AG09309 (cell line): ENCODE data around the gene FAM222B.

Source experiments
- DNase-seq: peaks from one replicate; pipeline ENCODE4 v3.0.0-alpha.2; 2010; ENCODE audit warnings: low read depth
- H3K4me3 ChIP-seq: 2 replicates; pipeline ENCODE4 v1.5.1; 2011; ENCODE audit warnings: mild to moderate bottlenecking, low read depth, low read length, moderate library complexity; ENCODE audit not compliant: control insufficient read depth
- TF ChIP-seq, protein P1 (sequence below): IDR thresholded peaks from 2 replicates; pipeline ENCODE4 v1.5.1; 2011; ENCODE audit warnings: mild to moderate bottlenecking, low read depth, low read length, inconsistent platforms; ENCODE audit not compliant: insufficient read depth, control insufficient read depth; ENCODE audit errors: missing control alignments

Gene FAM222B

DNA sequence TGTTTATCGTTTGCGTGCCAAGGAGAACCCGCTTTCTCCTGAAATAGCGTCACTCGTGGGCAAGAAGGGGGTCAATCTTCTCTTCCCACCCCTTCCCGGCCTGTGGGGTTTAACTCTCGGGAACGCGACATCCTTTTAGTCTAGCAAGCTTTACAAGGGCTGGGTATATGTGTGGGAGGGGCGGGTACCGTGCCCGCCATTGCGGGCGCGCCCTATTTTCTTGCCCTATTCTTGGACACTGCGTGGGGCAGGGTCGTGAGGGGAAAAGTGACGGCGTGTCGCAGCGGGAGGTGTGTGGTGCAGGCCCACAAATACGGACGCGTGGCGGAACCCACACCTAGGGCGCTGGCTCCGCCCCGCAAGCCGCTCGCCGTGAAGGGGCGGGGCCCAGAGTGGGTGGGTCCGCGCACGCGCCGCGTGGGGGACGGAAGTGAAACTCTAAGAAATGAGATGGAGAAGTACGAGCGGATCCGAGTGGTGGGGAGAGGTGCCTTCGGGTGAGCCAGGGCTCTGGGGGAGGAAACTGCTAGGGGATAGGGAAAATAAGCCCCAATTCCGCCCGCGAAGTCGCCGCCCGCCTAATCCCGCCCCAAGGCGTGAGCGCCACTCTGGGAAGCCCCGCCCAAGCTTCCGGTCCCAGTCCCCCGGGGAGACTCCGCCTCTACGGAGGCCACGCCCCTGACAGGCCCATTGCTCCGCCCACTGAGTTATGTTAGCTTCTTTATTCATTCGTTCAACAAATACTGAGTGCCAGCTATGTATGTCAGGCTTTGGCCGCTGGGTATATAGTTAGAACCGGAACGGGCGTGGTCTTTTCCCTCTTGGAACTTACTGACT, 114.0 kb downstream of the FAM222B start, which contains the start of gene NEK8:
TSS of gene NEK8 (plus strand) at position 425 of the 837 bp plus-strand sequence. CDS start at position 451, 26 bp downstream.
- TF ChIP-seq, protein P1, sequence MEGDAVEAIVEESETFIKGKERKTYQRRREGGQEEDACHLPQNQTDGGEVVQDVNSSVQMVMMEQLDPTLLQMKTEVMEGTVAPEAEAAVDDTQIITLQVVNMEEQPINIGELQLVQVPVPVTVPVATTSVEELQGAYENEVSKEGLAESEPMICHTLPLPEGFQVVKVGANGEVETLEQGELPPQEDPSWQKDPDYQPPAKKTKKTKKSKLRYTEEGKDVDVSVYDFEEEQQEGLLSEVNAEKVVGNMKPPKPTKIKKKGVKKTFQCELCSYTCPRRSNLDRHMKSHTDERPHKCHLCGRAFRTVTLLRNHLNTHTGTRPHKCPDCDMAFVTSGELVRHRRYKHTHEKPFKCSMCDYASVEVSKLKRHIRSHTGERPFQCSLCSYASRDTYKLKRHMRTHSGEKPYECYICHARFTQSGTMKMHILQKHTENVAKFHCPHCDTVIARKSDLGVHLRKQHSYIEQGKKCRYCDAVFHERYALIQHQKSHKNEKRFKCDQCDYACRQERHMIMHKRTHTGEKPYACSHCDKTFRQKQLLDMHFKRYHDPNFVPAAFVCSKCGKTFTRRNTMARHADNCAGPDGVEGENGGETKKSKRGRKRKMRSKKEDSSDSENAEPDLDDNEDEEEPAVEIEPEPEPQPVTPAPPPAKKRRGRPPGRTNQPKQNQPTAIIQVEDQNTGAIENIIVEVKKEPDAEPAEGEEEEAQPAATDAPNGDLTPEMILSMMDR: no peak
- no peak for DNase-seq
- H3K4me3 ChIP-seq: peak within 1 kb of the TSS; percentile 66

DNA sequence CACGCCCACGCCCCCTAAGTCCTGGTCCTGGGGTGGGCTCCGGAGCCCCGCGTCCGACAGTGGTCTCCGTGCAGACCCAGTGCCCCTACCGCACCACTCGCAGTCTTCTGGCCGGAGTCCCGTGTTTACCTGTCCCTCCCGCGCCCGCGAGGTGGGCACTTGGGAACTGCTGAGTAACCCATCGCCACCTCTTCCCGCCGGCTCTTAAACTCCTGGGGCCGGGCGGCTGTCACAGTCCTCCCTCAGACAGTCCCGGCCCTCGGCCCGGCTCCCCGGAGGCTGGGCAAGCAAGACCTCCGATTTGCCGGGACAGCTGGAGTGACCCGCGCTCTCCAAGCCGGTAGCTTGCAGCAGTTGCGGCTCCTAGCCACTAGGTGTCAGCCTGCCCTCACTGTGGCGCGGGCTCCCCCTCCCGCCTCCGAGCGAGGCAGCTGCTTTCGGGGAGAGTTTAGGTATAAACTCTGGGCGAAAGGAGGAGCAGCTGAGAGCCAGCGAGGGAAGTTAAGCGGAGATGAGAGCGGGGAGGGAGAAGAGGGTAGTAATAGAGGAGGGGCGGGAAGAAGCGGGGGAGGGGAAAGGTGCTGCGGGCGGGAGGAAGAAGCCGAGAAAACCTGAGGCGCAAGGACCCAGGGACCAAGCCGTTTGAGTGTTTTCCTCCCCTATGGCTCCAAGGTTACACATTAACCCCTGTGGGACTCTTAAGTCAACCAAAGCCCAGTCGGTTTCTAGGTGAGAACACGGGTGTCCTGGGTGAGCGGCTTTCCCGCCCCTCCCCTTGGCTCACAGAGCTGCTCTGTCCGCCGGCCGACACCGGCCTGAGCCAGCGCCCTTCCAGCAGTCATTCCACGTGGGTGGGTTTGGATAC, 115.7 kb downstream of the FAM222B start:
- DNase-seq: peak; percentile 67
- TF ChIP-seq, protein P1: peak; percentile 99
- H3K4me3 ChIP-seq: peak overlapping the region; percentile 60

DNA sequence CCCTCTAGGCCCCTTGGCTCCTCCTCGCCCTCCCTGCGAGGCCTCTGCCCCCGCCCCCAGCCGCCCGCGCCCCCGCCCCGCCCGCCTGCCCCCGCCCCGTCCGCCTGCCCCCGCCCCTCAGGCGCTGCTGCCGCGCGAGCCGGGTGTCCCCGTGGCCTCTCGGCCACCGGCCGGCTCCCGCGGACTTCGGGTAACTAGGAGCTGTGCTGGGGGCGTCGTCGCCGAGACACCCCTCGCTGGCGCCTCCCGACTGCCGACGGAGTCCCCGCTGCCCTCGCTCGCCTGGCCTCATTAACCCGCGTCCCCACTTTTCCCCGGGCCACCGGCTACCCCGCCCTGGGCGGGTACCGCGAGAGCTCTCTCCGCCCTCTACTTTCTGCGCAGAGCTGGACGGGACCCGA, 116.4 kb downstream of the FAM222B start, which contains the start of gene TLCD1:
TSS of gene TLCD1 (minus strand) at position 8 of the 401 bp plus-strand sequence. CDS start 136 bp downstream, outside the sequence.
- TF ChIP-seq, protein P1: no peak
- DNase-seq: no peak
- H3K4me3 ChIP-seq: peak within 1 kb of the TSS; percentile 60

DNA sequence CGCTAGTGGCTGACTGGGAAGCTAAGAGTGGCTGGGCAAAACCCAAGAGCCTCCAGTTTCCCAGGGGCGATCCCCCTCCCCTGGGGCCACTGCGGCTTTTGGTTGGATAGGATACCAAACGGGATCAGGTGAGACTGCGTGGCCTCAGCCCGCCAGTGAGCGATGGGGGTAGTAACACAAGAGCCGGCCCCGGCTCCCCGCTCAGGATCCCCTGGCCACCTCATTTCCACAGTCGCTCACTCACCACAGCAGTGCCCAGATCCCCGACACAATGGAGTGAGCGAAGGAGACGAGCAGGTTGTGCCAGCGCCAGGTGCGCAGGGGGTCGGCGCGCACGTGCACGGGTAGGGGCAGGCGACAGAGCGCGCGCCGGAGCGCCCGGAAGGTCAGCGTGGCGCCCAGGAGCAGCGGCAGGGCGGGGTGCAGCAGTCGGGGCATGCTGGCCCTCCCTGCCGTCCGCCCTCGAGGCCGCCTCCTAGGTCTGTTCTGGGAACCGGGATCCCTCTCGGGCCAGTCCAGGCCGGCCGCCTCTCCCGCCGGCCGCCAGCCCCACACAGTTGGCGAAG, 116.8 kb downstream of the FAM222B start:
- H3K4me3 ChIP-seq: peak overlapping the region; percentile 60
- DNase-seq: no peak
- TF ChIP-seq, protein P1: no peak

DNA sequence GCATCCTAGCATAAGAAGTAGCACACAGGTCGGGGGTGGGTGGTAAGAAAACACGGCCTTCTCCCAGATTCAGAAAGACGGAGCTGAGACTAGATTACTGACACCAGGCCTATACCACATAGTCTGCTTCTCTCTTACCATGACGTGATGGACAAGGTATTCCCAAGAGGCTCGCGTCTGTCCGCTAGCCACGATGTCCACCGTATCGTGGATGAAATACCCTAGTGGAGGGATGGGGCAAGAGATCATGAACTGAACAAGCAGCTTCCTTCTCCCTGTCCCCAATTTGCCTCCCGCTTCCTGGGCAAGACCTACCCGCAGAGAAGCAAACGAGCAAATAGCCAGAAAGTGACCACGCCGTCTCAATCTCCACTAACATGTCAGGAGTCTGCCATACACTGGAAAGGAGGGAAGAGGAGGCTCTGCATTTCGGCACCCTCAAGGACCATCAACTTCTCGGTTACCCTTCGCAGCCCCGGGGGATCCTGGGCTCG, 117.4 kb downstream of the FAM222B start:
- TF ChIP-seq, protein P1: peak; percentile 25
- no peak for DNase-seq
- H3K4me3 ChIP-seq: peak overlapping the region; percentile 60
